HepG2 (cell line): Measurements from ENCODE around the gene SGSH. TPM values are rescaled to one million over a fixed set of nuclear protein-coding genes. Genes with fewer than 3 reads are reported as not detected.

Experiments
- HIVEP1 ChIP-seq: sonication (generic); formaldehyde crosslinking; IDR thresholded peaks from 2 replicates; pipeline ENCODE4 v1.4.0; 2020; ENCODE audit warnings: mild to moderate bottlenecking, missing genetic modification reagents
- IRX3 ChIP-seq: sonication (generic); formaldehyde crosslinking; IDR thresholded peaks from 2 replicates; pipeline ENCODE4 v1.8.1; 2023; ENCODE audit warnings: mild to moderate bottlenecking, low read depth, missing genetic modification reagents, borderline replicate concordance
- MTA1 ChIP-seq: sonication (generic); formaldehyde crosslinking; IDR thresholded peaks from 2 replicates; pipeline ENCODE4 v1.4.0; 2020; ENCODE audit warnings: missing genetic modification reagents, mild to moderate bottlenecking, borderline replicate concordance
- ZNF225 ChIP-seq: sonication (generic); formaldehyde crosslinking; IDR thresholded peaks from 2 replicates; pipeline ENCODE4 v1.4.0; 2020; ENCODE audit warnings: mild to moderate bottlenecking, missing genetic modification reagents
- ZNF605 ChIP-seq: sonication (generic); formaldehyde crosslinking; IDR thresholded peaks from 2 replicates; pipeline ENCODE4 v1.8.0; 2022; ENCODE audit warnings: mild to moderate bottlenecking, missing genetic modification reagents
- polyA plus RNA-seq, 8 experiments: library from polyadenylated mRNA; depleted of rRNA in 3 of 8; stranded (reverse) in 7 of 8; unstranded in 1 of 8; fragments of >200 nt; fragmentation: Illumina TruSeq in 4 of 8; extraction: Trizol in 4 of 8; gene quantifications; 2 replicates each; pipeline versions ENCODE4 v1.2.1 to v1.2.3, GENCODE V29; 2011 to 2016; ENCODE audit warnings: low read depth in 4 of 8, missing spikeins in 1 of 8, mixed read lengths in 1 of 8; ENCODE audit not compliant: insufficient read depth in 1 of 8
- total RNA-seq, 5 experiments: library from RNA; depleted of rRNA; stranded (reverse); fragments of >200 nt; fragmentation: Illumina TruSeq; extraction: Trizol; gene quantifications; 2 replicates each; pipeline ENCODE4 v1.2.3, GENCODE V29; 2016; ENCODE audit warnings: low read depth in 1 of 5
- TF ChIP-seq, protein P1 (sequence below): sonication (generic); formaldehyde crosslinking; IDR thresholded peaks from 2 replicates; pipeline ENCODE4; 2020; ENCODE audit warnings: missing genetic modification reagents, mild to moderate bottlenecking, borderline replicate concordance
- TF ChIP-seq, protein P2 (sequence below): sonication (generic); formaldehyde crosslinking; IDR thresholded peaks from 2 replicates; pipeline ENCODE4 v1.8.1; 2023; ENCODE audit warnings: mild to moderate bottlenecking, missing genetic modification reagents
- TF ChIP-seq, protein P3 (sequence below): sonication (generic); formaldehyde crosslinking; IDR thresholded peaks from 2 replicates; pipeline ENCODE4 v1.9.0; 2022; ENCODE audit warnings: low read depth, missing genetic modification reagents

The SGSH gene
- total and polyA plus RNA-seq, 2 of the 13 experiments (the other 11 are each of a cell fraction or from before 2014, with no cell fraction given) = 12.2 to 17.6 TPM

DNA sequence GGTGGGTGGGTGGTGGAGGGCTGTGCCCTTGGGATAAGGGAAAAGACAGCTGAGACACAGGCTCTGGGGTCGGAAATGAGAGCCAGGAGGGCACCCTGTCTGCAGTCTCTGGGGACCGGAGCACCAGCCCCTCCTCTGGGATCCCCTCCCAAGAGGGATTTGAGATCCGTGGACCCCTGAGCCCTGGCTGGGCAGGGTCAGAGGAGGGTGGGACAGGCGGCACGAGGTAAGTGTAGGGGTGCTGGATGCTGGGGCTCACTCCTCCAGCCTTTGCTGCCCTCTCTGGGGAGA lies 425 bp downstream of the SGSH start (continued):
- TF ChIP-seq, protein P1, sequence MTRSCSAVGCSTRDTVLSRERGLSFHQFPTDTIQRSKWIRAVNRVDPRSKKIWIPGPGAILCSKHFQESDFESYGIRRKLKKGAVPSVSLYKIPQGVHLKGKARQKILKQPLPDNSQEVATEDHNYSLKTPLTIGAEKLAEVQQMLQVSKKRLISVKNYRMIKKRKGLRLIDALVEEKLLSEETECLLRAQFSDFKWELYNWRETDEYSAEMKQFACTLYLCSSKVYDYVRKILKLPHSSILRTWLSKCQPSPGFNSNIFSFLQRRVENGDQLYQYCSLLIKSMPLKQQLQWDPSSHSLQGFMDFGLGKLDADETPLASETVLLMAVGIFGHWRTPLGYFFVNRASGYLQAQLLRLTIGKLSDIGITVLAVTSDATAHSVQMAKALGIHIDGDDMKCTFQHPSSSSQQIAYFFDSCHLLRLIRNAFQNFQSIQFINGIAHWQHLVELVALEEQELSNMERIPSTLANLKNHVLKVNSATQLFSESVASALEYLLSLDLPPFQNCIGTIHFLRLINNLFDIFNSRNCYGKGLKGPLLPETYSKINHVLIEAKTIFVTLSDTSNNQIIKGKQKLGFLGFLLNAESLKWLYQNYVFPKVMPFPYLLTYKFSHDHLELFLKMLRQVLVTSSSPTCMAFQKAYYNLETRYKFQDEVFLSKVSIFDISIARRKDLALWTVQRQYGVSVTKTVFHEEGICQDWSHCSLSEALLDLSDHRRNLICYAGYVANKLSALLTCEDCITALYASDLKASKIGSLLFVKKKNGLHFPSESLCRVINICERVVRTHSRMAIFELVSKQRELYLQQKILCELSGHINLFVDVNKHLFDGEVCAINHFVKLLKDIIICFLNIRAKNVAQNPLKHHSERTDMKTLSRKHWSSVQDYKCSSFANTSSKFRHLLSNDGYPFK = 0 out of 2 replicates have a peak, but pooled peaks have one; percentile 67
- TF ChIP-seq IRX3 (CRISPR knock-in tag) (0 out of 2 replicates have a peak, but pooled peaks have one; percentile 9), ZNF225 (CRISPR knock-in tag) (0 out of 2 replicates have a peak, but pooled peaks have one; percentile 54), MTA1 (CRISPR knock-in tag) (peak; percentile 48; the same call in 1 of the 2 replicates), HIVEP1 (no peak), ZNF605 (CRISPR knock-in tag) (peak; percentile 24; the same call in 1 of the 2 replicates)
- TF ChIP-seq, protein P2, sequence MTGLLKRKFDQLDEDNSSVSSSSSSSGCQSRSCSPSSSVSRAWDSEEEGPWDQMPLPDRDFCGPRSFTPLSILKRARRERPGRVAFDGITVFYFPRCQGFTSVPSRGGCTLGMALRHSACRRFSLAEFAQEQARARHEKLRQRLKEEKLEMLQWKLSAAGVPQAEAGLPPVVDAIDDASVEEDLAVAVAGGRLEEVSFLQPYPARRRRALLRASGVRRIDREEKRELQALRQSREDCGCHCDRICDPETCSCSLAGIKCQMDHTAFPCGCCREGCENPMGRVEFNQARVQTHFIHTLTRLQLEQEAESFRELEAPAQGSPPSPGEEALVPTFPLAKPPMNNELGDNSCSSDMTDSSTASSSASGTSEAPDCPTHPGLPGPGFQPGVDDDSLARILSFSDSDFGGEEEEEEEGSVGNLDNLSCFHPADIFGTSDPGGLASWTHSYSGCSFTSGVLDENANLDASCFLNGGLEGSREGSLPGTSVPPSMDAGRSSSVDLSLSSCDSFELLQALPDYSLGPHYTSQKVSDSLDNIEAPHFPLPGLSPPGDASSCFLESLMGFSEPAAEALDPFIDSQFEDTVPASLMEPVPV = peak; percentile 55; the same call in 1 of the 2 replicates
- TF ChIP-seq, protein P3, sequence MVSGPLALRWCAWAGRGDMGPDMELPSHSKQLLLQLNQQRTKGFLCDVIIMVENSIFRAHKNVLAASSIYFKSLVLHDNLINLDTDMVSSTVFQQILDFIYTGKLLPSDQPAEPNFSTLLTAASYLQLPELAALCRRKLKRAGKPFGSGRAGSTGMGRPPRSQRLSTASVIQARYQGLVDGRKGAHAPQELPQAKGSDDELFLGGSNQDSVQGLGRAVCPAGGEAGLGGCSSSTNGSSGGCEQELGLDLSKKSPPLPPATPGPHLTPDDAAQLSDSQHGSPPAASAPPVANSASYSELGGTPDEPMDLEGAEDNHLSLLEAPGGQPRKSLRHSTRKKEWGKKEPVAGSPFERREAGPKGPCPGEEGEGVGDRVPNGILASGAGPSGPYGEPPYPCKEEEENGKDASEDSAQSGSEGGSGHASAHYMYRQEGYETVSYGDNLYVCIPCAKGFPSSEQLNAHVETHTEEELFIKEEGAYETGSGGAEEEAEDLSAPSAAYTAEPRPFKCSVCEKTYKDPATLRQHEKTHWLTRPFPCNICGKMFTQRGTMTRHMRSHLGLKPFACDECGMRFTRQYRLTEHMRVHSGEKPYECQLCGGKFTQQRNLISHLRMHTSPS (CRISPR knock-in tag) = peak; percentile 55; the same call in 1 of the 2 replicates
